Measurements from ENCODE around the gene RPL32.

RPL32 gene

GRCh38 chr3:12878141-12878574 lies 36.8 kb upstream of the RPL32 start:
- DNase-seq = no peak
- H3K9me3 ChIP-seq (ENCODE audit: severe bottlenecking) = no peaks in the 10 kb centered on the region
- H3K36me3 ChIP-seq = no peaks in the 10 kb centered on the region
- no peak overlapping the region for H3K4me3 ChIP-seq (ENCODE audit: low read depth, low read length)
- no peak overlapping the region for H3K27ac ChIP-seq
- H3K27me3 ChIP-seq (ENCODE audit: insufficient read depth, low read depth, severe bottlenecking) = no peaks in the 10 kb centered on the region
- TF ChIP-seq CTCF (IDR thresholded peaks at IDR 0.05; ENCODE audit: low read depth, low read length) = 0 out of 2 replicates have a peak, but pooled peaks have one; percentile 3

GRCh38 chr3:12877040-12877439 lies 35.7 kb upstream of the RPL32 start:
- Histone ChIP-seq H3K27me3 (ENCODE audit: insufficient read depth, low read depth, severe bottlenecking) (no peaks in the 10 kb centered on the region), H3K9me3 (ENCODE audit: severe bottlenecking) (no peaks in the 10 kb centered on the region), H3K36me3 (no peaks in the 10 kb centered on the region), H3K27ac (no peak overlapping the region), H3K4me3 (ENCODE audit: low read depth, low read length) (no peak overlapping the region)
- no peak for DNase-seq
- no peak for TF ChIP-seq CTCF (IDR thresholded peaks at IDR 0.05; ENCODE audit: low read depth, low read length)

- no peaks in the 10 kb centered on the region for H3K27me3 ChIP-seq (ENCODE audit: insufficient read depth, low read depth, severe bottlenecking)
- no peak overlapping the region for H3K4me3 ChIP-seq (ENCODE audit: low read depth, low read length)
Observed at GRCh38 chr3:12875857-12876836, 34.8 kb upstream of the RPL32 start.

GRCh38 chr3:12871404-12871983 lies 30.1 kb upstream of the RPL32 start:
- H3K9me3 ChIP-seq (ENCODE audit: severe bottlenecking) = no peaks in the 10 kb centered on the region
- no peak for TF ChIP-seq CTCF (IDR thresholded peaks at IDR 0.05; ENCODE audit: low read depth, low read length)
- H3K36me3 ChIP-seq = no peaks in the 10 kb centered on the region
- no peak overlapping the region for H3K27ac ChIP-seq
- H3K27me3 ChIP-seq (ENCODE audit: insufficient read depth, low read depth, severe bottlenecking) = no peaks in the 10 kb centered on the region
- H3K4me3 ChIP-seq (ENCODE audit: low read depth, low read length) = no peak overlapping the region
- DNase-seq = no peak

More at GRCh38 chr3:12875857-12876836, 34.8 kb upstream of the RPL32 start:
- Histone ChIP-seq H3K27ac (no peak overlapping the region), H3K9me3 (ENCODE audit: severe bottlenecking) (no peaks in the 10 kb centered on the region), H3K36me3 (no peaks in the 10 kb centered on the region)
- TF ChIP-seq CTCF (IDR thresholded peaks at IDR 0.05; ENCODE audit: low read depth, low read length) = no peak
- no peak for DNase-seq

- Histone ChIP-seq H3K36me3 (no peaks in the 10 kb centered on the region), H3K27ac (no peak overlapping the region), H3K27me3 (ENCODE audit: insufficient read depth, low read depth, severe bottlenecking) (no peaks in the 10 kb centered on the region), H3K4me3 (ENCODE audit: low read depth, low read length) (no peak overlapping the region), H3K9me3 (ENCODE audit: severe bottlenecking) (no peaks in the 10 kb centered on the region)
- no peak for TF ChIP-seq CTCF (IDR thresholded peaks at IDR 0.05; ENCODE audit: low read depth, low read length)
- DNase-seq = no peak
Observed at GRCh38 chr3:12870942-12871341, 29.6 kb upstream of the RPL32 start.

Measured in WERI-Rb-1 (cell line).